GM12878 (cell line): Measurements from ENCODE around the gene GPR63. TPM values are rescaled to one million over a fixed set of nuclear protein-coding genes. Genes with fewer than 3 reads are reported as not detected.

Source experiments
- ATAC-seq: fragments of 200-7000 bp; cut with Tn5 transposase; 3 replicates; pipeline ENCODE4 v1.9.1; 2020; ENCODE audit warnings: mild to moderate bottlenecking, moderate library complexity
- BruUV-seq: library from RNA; stranded (reverse); fragments of 400-500 nt; replicated peaks from 2 replicates; lab custom pipeline; 2021; lab: Mats Ljungman, UMichigan
- CTCF ChIA-PET: fragments of 300-600 bp; sonication (Branson Sonifier 250); formaldehyde crosslinking; extraction: SDS; loops from one replicate; lab custom pipeline; 2021; ENCODE audit warnings: inconsistent platforms; lab: Yijun Ruan, JAX
- POLR2A ChIA-PET: fragments of 350-600 bp; formaldehyde crosslinking; extraction: SDS; loops from one replicate; lab custom pipeline; 2021; ENCODE audit warnings: inconsistent platforms; lab: Charles Lee
- RAD21 ChIA-PET: fragments of 300-600 bp; sonication (Branson Sonifier 250); formaldehyde crosslinking; loops from one replicate; lab custom pipeline; 2023; ENCODE audit warnings: antibody characterized with exemption; ENCODE audit not compliant: unreplicated experiment; lab: Charles Lee
- SMC1A ChIA-PET: fragments of 300-600 bp; sonication (Branson Sonifier 250); formaldehyde crosslinking; loops from one replicate; lab custom pipeline; 2023; ENCODE audit not compliant: unreplicated experiment, uncharacterized antibody; lab: Charles Lee
- DNase-seq: peaks from one replicate; pipeline ENCODE4 v3.0.0-alpha.2; 2011; ENCODE audit warnings: low read depth, low spot score
- FAIRE-seq: peaks from 3 replicates; lab custom pipeline; 2011; peaks lifted over from hg19 to GRCh38; lab: Jason Lieb, UNC
- H2AFZ ChIP-seq: 2 replicates; pipeline ENCODE4 v1.6.0; 2011; ENCODE audit warnings: low read depth, low read length, control low read depth; ENCODE audit not compliant: control insufficient read depth
- H3K27ac ChIP-seq: 2 replicates; pipeline ENCODE4 v1.5.1; 2011; ENCODE audit warnings: control low read depth; ENCODE audit not compliant: control insufficient read depth, insufficient read depth
- H3K27me3 ChIP-seq, 2 experiments: replicated peaks in 1 of 2; 2 replicates each; pipeline versions ENCODE4 v1.6.0 to v1.6.1; 2011; ENCODE audit warnings: low read length in 1 of 2; ENCODE audit not compliant: control insufficient read depth in 2 of 2, insufficient read depth in 2 of 2
- H3K36me3 ChIP-seq, 2 experiments: 2 replicates each; pipeline ENCODE4 v1.5.1; 2011; ENCODE audit warnings: low read length in 1 of 2; ENCODE audit not compliant: control insufficient read depth in 2 of 2, insufficient read depth in 2 of 2
- H3K4me1 ChIP-seq: 2 replicates; pipeline ENCODE4 v1.6.1; 2011; ENCODE audit warnings: mild to moderate bottlenecking, low read length, moderate library complexity, mixed read lengths; ENCODE audit not compliant: control insufficient read depth, insufficient read depth
- H3K4me2 ChIP-seq: 2 replicates; pipeline ENCODE4 v1.6.0; 2011; ENCODE audit warnings: control low read depth; ENCODE audit not compliant: control insufficient read depth, insufficient read depth
- H3K4me3 ChIP-seq: fragments of 200-600 bp; sonication (generic); 2 replicates; pipeline ENCODE4 v1.5.1; 2016
- H3K79me2 ChIP-seq: 2 replicates; pipeline ENCODE4 v1.6.0; 2011; ENCODE audit warnings: low read length; ENCODE audit not compliant: control insufficient read depth, insufficient read depth
- H3K9ac ChIP-seq: 2 replicates; pipeline ENCODE4 v1.8.0; 2011; ENCODE audit warnings: low read length, control low read depth, mixed read lengths; ENCODE audit not compliant: control insufficient read depth, insufficient read depth
- H3K9me3 ChIP-seq: replicated peaks from 3 replicates; pipeline ENCODE4 v1.5.1; 2011; ENCODE audit warnings: mild to moderate bottlenecking, low read length; ENCODE audit not compliant: control insufficient read depth, insufficient read depth
- H4K20me1 ChIP-seq: 2 replicates; pipeline ENCODE4 v1.6.0; 2011; ENCODE audit not compliant: control insufficient read depth, insufficient read depth
- E2F4 ChIP-seq: IDR thresholded peaks from 2 replicates; pipeline ENCODE4 v1.6.1; 2012; ENCODE audit warnings: low read depth, low read length, improper control_type of control experiment
- E2F8 ChIP-seq: fragments of 450-650 bp; IDR thresholded peaks from 2 replicates; pipeline ENCODE4 v1.6.1; 2018; ENCODE audit warnings: mild to moderate bottlenecking, low read depth, moderate library complexity; ENCODE audit not compliant: partially characterized antibody
- ETV6 ChIP-seq, 2 experiments: fragments of 450-650 bp in 1 of 2; IDR thresholded peaks in 1 of 2; conservative IDR thresholded peaks in 1 of 2; 2 replicates each; pipeline ENCODE4 v1.6.1; 2014; ENCODE audit warnings: antibody characterized with exemption in 1 of 2, borderline replicate concordance in 1 of 2, low read depth in 1 of 2, mild to moderate bottlenecking in 1 of 2, moderate library complexity in 1 of 2
- IKZF1 ChIP-seq: fragments of 450-650 bp; conservative IDR thresholded peaks from 2 replicates; pipeline ENCODE4 v1.6.1; 2017; ENCODE audit warnings: antibody characterized with exemption, mild to moderate bottlenecking
- IRF5 ChIP-seq: fragments of 450-650 bp; IDR thresholded peaks from 2 replicates; pipeline ENCODE4 v1.6.1; 2017; ENCODE audit warnings: borderline replicate concordance
- KLF5 ChIP-seq: fragments of 450-650 bp; IDR thresholded peaks from 2 replicates; pipeline ENCODE4 v1.6.1; 2014; ENCODE audit warnings: mild to moderate bottlenecking; ENCODE audit not compliant: partially characterized antibody
- MAX ChIP-seq: IDR thresholded peaks from 2 replicates; pipeline ENCODE4 v1.6.1; 2012; ENCODE audit warnings: low read depth, low read length, improper control_type of control experiment
- RELA ChIP-seq: fragments of 450-650 bp; IDR thresholded peaks from 2 replicates; pipeline ENCODE4 v1.8.0; 2014; ENCODE audit warnings: borderline replicate concordance; ENCODE audit not compliant: partially characterized antibody
- SKIL ChIP-seq: fragments of 450-650 bp; IDR thresholded peaks from 2 replicates; pipeline ENCODE4 v1.6.1; 2017; ENCODE audit warnings: mild to moderate bottlenecking, low read depth, inconsistent platforms; ENCODE audit not compliant: poor library complexity, severe bottlenecking
- SPI1 ChIP-seq: IDR thresholded peaks from 2 replicates; pipeline ENCODE4 v1.6.1; 2011; ENCODE audit warnings: low read depth, mild to moderate bottlenecking, low read length, moderate library complexity, borderline replicate concordance; ENCODE audit not compliant: insufficient read depth
- TCF7 ChIP-seq: IDR thresholded peaks from 2 replicates; pipeline ENCODE4 v1.6.1; 2014; ENCODE audit warnings: antibody characterized with exemption, borderline replicate concordance
- ZSCAN29 ChIP-seq: fragments of 450-650 bp; IDR thresholded peaks from 2 replicates; pipeline ENCODE4 v1.6.1; 2017; ENCODE audit warnings: mild to moderate bottlenecking, moderate library complexity
- WGBS: methylation state at CpG from one replicate; pipeline ENCODE4 v1.1.6; 2016; ENCODE audit warnings: low lambda C conversion rate; ENCODE audit not compliant: insufficient replicate concordance, insufficient coverage; ENCODE audit errors: missing lambda C conversion rate; 5-methylcytosine and 5-hydroxymethylcytosine counted together
- in situ Hi-C: fragments of 300-500 bp; cut with MboI; formaldehyde crosslinking; loops from 9 replicates; pipeline ENCODE4 v1.14.3; 2018; ENCODE audit warnings: mixed read lengths
- intact Hi-C: fragments of 100-400 bp; cut with micrococcal nuclease; formaldehyde crosslinking; loops from one replicate; pipeline ENCODE4 v1.14.2; 2022; ENCODE audit not compliant: unreplicated experiment
- polyA plus RNA-seq, 11 experiments: library from polyadenylated mRNA; depleted of rRNA in 4 of 11; unstranded in 6 of 11; stranded (reverse) in 5 of 11; fragments of >200 nt; fragmentation: Nextera tagmentation in 4 of 11; fragmentation: Illumina TruSeq in 1 of 11; extraction: Ambion mirVana in 4 of 11; extraction: Trizol in 1 of 11; gene quantifications; 1 replicate in 1 of 11; 2 replicates in 10 of 11; pipeline versions ENCODE4 v1.2.1 to v1.2.3, GENCODE V29; 2011 to 2016; ENCODE audit warnings: inconsistent platforms in 2 of 11, missing spikeins in 2 of 11, low read depth in 1 of 11
- total RNA-seq, 4 experiments: library from RNA; depleted of rRNA in 3 of 4; stranded (reverse); fragments of >200 nt in 3 of 4; fragmentation: Illumina TruSeq in 1 of 4; extraction: Trizol in 1 of 4; gene quantifications; 2 replicates each; pipeline versions ENCODE4 v1.2.1 to v1.2.3, GENCODE V29; 2013 to 2021

The GPR63 gene
- total and polyA plus RNA-seq, 10 of the 15 experiments (the other 5 are each of a cell fraction or from before 2014, with no cell fraction given): 1.6 to 6.6 (median 3.5) TPM

- Histone ChIP-seq H3K9me3 (no peaks in the 10 kb centered on the region; the same call in 2 of the 3 replicates), H2AFZ (no peak overlapping the region), H3K4me3 (no peak overlapping the region), H3K9ac (no peak overlapping the region), H3K27me3 (no peaks in the 10 kb centered on the region; a peak in 1 of 4 replicates), H3K4me2 (no peak overlapping the region), H4K20me1 (no peaks in the 10 kb centered on the region), H3K4me1 (no peaks in the 10 kb centered on the region), H3K27ac (no peak overlapping the region), H3K79me2 (no peaks in the 10 kb centered on the region), H3K36me3 (no peaks in the 10 kb centered on the region)
- DNase-seq (no peak), FAIRE-seq (no peak), ATAC-seq (no peak)
- TF ChIP-seq ZSCAN29: no peak
- TF ChIP-seq IKZF1: no peak
- TF ChIP-seq SKIL: no peak
- no peak for TF ChIP-seq ETV6 (conservative IDR thresholded peaks at IDR 0.05 in 1 of 2, IDR thresholded peaks at IDR 0.05 in 1 of 2; ENCODE audit: borderline replicate concordance in 1 of 2, low read depth in 1 of 2)
- TF ChIP-seq SPI1: no peak
- TF ChIP-seq E2F4: no peak
- TF ChIP-seq MAX: no peak
- TF ChIP-seq IRF5: no peak
- no peak for TF ChIP-seq E2F8
- TF ChIP-seq TCF7: no peak
- TF ChIP-seq KLF5: no peak
- TF ChIP-seq RELA: no peak
- BruUV-seq: no TSS peak
- 45% methylated on average over 3 of the region's 3 CpGs for whole genome bisulfite sequencing
- ChIA-PET SMC1A (interaction anchor here (0.6 to 1.7 kb wide), 5 partner anchors 10 to 216 kb away, joined by 3 read pairs; no protein-coding TSS in a partner anchor), POLR2A (no interaction called here), CTCF (no interaction called here), RAD21 (no interaction called here)
- in situ Hi-C loops (no loop called here), intact Hi-C loops (no loop called here)
Observed at GRCh38 chr6:96864216-96865054, 27.2 kb upstream of the GPR63 start.
